SU-DHL-6 (cell line): ENCODE measurements around the gene TDRD7.

ENCODE experiments used
- H2AFZ ChIP-seq: fragments of 200-600 bp; sonication (generic); 2 replicates; pipeline ENCODE4 v1.6.1; 2014; ENCODE audit warnings: low read depth, mild to moderate bottlenecking, moderate library complexity, mixed read lengths, antibody characterized with exemption, low read length; ENCODE audit not compliant: severe bottlenecking
- H3F3A ChIP-seq: fragments of 200-600 bp; shearing (Covaris generic); 2 replicates; pipeline ENCODE4 v1.6.0; 2016; ENCODE audit warnings: antibody characterized with exemption, mild to moderate bottlenecking; ENCODE audit not compliant: insufficient read depth
- H3K27ac ChIP-seq: fragments of 200-600 bp; sonication (generic); 2 replicates; pipeline ENCODE4 v1.5.1; 2016; ENCODE audit warnings: low read depth, mild to moderate bottlenecking, low read length, moderate library complexity, mixed read lengths
- H3K27me3 ChIP-seq: fragments of 200-600 bp; sonication (generic), shearing (Covaris generic); 2 replicates; pipeline ENCODE4 v1.6.0; 2014; ENCODE audit warnings: mild to moderate bottlenecking, low read length
- H3K36me3 ChIP-seq: fragments of 200-600 bp; sonication (generic); 2 replicates; pipeline ENCODE4 v1.6.1; 2014; ENCODE audit warnings: mild to moderate bottlenecking, low read length, mixed read lengths
- H3K4me2 ChIP-seq: fragments of 300-600, 200-600 bp; shearing (Covaris generic), sonication (generic); 2 replicates; pipeline ENCODE4 v1.6.0; 2014; ENCODE audit warnings: low read length, low read depth, mild to moderate bottlenecking; ENCODE audit not compliant: poor library complexity, severe bottlenecking
- H3K4me3 ChIP-seq: fragments of 200-600 bp; sonication (generic); 2 replicates; pipeline ENCODE4 v1.5.1; 2014; ENCODE audit warnings: antibody characterized with exemption, low read length, mild to moderate bottlenecking, mixed read lengths; ENCODE audit not compliant: insufficient read depth, poor library complexity, severe bottlenecking
- H3K79me2 ChIP-seq: fragments of 200-600 bp; sonication (generic); 2 replicates; pipeline ENCODE4 v1.6.1; 2014; ENCODE audit warnings: mild to moderate bottlenecking, low read length, moderate library complexity; ENCODE audit not compliant: insufficient read depth
- H3K9ac ChIP-seq: fragments of 200-600 bp; sonication (generic); 2 replicates; pipeline ENCODE4 v1.7.0; 2014; ENCODE audit warnings: mild to moderate bottlenecking, low read length
- H3K9me2 ChIP-seq: fragments of 200-600 bp; sonication (generic); replicated peaks from 2 replicates; pipeline ENCODE4 v1.6.1; 2014; ENCODE audit warnings: low read length; ENCODE audit not compliant: insufficient read depth
- H3K9me3 ChIP-seq: fragments of 200-600 bp; sonication (generic); 2 replicates; pipeline ENCODE4 v1.6.1; 2014; ENCODE audit warnings: low read length, mixed read lengths; ENCODE audit not compliant: insufficient read depth
- H4K20me1 ChIP-seq: fragments of 200-600 bp; sonication (generic); 2 replicates; pipeline ENCODE4 v1.6.1; 2014; ENCODE audit warnings: low read depth, mild to moderate bottlenecking, antibody characterized with exemption, low read length, moderate library complexity, mixed read lengths
- EZH2phosphoT487 ChIP-seq: fragments of 200-600 bp; sonication (generic), shearing (Covaris generic); conservative IDR thresholded peaks from 2 replicates; pipeline ENCODE4 v1.6.1; 2018; ENCODE audit warnings: mild to moderate bottlenecking, antibody characterized with exemption, low read length, moderate library complexity, mixed read lengths
- TF ChIP-seq, protein P1 (sequence below): fragments of 200-600 bp; sonication (generic); IDR thresholded peaks from one replicate; pipeline ENCODE4 v1.5.1; 2017; ENCODE audit warnings: antibody characterized with exemption, mild to moderate bottlenecking, low read length, moderate library complexity; ENCODE audit not compliant: insufficient read depth, poor library complexity, severe bottlenecking

The TDRD7 gene

GRCh38 chr9:97517331-97518089 is 105.6 kb downstream of the TDRD7 start:
- no peak overlapping the region for H3K4me2 ChIP-seq
- no peaks in the 10 kb centered on the region for H4K20me1 ChIP-seq
- no peak overlapping the region for H2AFZ ChIP-seq
- no peaks in the 10 kb centered on the region for H3K27me3 ChIP-seq
- no peaks in the 10 kb centered on the region for H3K36me3 ChIP-seq
- no peaks in the 10 kb centered on the region for H3F3A ChIP-seq
- no peak overlapping the region for H3K4me3 ChIP-seq
- no peaks in the 10 kb centered on the region for H3K9me2 ChIP-seq
- no peaks in the 10 kb centered on the region for H3K9me3 ChIP-seq
- TF ChIP-seq, protein P1, sequence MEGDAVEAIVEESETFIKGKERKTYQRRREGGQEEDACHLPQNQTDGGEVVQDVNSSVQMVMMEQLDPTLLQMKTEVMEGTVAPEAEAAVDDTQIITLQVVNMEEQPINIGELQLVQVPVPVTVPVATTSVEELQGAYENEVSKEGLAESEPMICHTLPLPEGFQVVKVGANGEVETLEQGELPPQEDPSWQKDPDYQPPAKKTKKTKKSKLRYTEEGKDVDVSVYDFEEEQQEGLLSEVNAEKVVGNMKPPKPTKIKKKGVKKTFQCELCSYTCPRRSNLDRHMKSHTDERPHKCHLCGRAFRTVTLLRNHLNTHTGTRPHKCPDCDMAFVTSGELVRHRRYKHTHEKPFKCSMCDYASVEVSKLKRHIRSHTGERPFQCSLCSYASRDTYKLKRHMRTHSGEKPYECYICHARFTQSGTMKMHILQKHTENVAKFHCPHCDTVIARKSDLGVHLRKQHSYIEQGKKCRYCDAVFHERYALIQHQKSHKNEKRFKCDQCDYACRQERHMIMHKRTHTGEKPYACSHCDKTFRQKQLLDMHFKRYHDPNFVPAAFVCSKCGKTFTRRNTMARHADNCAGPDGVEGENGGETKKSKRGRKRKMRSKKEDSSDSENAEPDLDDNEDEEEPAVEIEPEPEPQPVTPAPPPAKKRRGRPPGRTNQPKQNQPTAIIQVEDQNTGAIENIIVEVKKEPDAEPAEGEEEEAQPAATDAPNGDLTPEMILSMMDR, result no peak
- TF ChIP-seq EZH2phosphoT487, result no peak
- H3K9ac ChIP-seq, result no peak overlapping the region
- H3K27ac ChIP-seq, result no peak overlapping the region
- no peaks in the 10 kb centered on the region for H3K79me2 ChIP-seq

GRCh38 chr9:97518166-97518908 is 106.4 kb downstream of the TDRD7 start:
- Histone ChIP-seq H3K36me3 (no peaks in the 10 kb centered on the region), H3K4me3 (no peak overlapping the region)

GRCh38 chr9:97518909-97519307 is 107.0 kb downstream of the TDRD7 start:
- H3K4me2 ChIP-seq, result no peak overlapping the region
- no peak overlapping the region for H3K27ac ChIP-seq
- no peak overlapping the region for H2AFZ ChIP-seq

More at GRCh38 chr9:97518166-97518908, 106.4 kb downstream of the TDRD7 start:
- H3K4me2 ChIP-seq, result no peak overlapping the region
- TF ChIP-seq, protein P1, result no peak
- TF ChIP-seq EZH2phosphoT487, result no peak
- no peaks in the 10 kb centered on the region for H3K9me2 ChIP-seq
- H3K9me3 ChIP-seq, result no peaks in the 10 kb centered on the region
- H2AFZ ChIP-seq, result no peak overlapping the region
- H3K79me2 ChIP-seq, result no peaks in the 10 kb centered on the region
- no peaks in the 10 kb centered on the region for H3F3A ChIP-seq
- no peaks in the 10 kb centered on the region for H4K20me1 ChIP-seq
- H3K27ac ChIP-seq, result no peak overlapping the region
- no peaks in the 10 kb centered on the region for H3K27me3 ChIP-seq
- no peak overlapping the region for H3K9ac ChIP-seq

More at GRCh38 chr9:97518909-97519307, 107.0 kb downstream of the TDRD7 start:
- no peaks in the 10 kb centered on the region for H3K79me2 ChIP-seq
- H3K36me3 ChIP-seq, result no peaks in the 10 kb centered on the region
- H3K9ac ChIP-seq, result no peak overlapping the region
- no peaks in the 10 kb centered on the region for H3K9me3 ChIP-seq
- no peaks in the 10 kb centered on the region for H3K27me3 ChIP-seq
- H4K20me1 ChIP-seq, result no peaks in the 10 kb centered on the region
- H3K9me2 ChIP-seq, result no peaks in the 10 kb centered on the region
- no peak overlapping the region for H3K4me3 ChIP-seq
- H3F3A ChIP-seq, result no peaks in the 10 kb centered on the region
- TF ChIP-seq EZH2phosphoT487, result no peak
- TF ChIP-seq, protein P1, result no peak
